ENCODE measurements around the gene APCDD1L.

GRCh38 chr20:58538752-58539151 is 23.6 kb upstream of the APCDD1L start:
- TF ChIP-seq, protein P1, sequence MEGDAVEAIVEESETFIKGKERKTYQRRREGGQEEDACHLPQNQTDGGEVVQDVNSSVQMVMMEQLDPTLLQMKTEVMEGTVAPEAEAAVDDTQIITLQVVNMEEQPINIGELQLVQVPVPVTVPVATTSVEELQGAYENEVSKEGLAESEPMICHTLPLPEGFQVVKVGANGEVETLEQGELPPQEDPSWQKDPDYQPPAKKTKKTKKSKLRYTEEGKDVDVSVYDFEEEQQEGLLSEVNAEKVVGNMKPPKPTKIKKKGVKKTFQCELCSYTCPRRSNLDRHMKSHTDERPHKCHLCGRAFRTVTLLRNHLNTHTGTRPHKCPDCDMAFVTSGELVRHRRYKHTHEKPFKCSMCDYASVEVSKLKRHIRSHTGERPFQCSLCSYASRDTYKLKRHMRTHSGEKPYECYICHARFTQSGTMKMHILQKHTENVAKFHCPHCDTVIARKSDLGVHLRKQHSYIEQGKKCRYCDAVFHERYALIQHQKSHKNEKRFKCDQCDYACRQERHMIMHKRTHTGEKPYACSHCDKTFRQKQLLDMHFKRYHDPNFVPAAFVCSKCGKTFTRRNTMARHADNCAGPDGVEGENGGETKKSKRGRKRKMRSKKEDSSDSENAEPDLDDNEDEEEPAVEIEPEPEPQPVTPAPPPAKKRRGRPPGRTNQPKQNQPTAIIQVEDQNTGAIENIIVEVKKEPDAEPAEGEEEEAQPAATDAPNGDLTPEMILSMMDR (IDR thresholded peaks at IDR 0.05; ENCODE audit: low read length): no peak
- no peak for TF ChIP-seq EZH2 (IDR thresholded peaks at IDR 0.05; ENCODE audit: borderline replicate concordance, low read length)
